Esophagus muscularis mucosa (tissue), 4 donors: ENCODE results near the gene WIPF3. TPM values are rescaled to one million over a fixed set of nuclear protein-coding genes. Genes with fewer than 3 reads are reported as not detected.
A peak's percentile ranks its signal among the peaks of the same experiment; 100 is the strongest.

Source experiments
- DNase-seq: peaks from one replicate; pipeline ENCODE4 v3.0.0-alpha.2; 2017; ENCODE audit errors: extremely low spot score
- H3K27ac ChIP-seq, 4 donors: fragments of 200-600 bp; sonication (generic); replicated peaks in 1 of 4; 1 replicate in 3 of 4; 2 replicates in 1 of 4; pipeline ENCODE4 v1.5.1; 2016 to 2019; ENCODE audit warnings: mild to moderate bottlenecking in 1 of 4
- H3K27me3 ChIP-seq, 4 donors: fragments of 200-600 bp; sonication (generic); one replicate each; pipeline versions ENCODE4 v1.5.1 to v1.6.0; 2016 to 2019
- H3K36me3 ChIP-seq, 4 donors: fragments of 200-600 bp; sonication (generic); one replicate each; pipeline ENCODE4 v1.5.1; 2016 to 2019
- H3K4me1 ChIP-seq, 4 donors: fragments of 200-600 bp; sonication (generic); one replicate each; pipeline ENCODE4 v1.5.1; 2016 to 2019
- H3K4me3 ChIP-seq, 4 donors: fragments of 200-600 bp; sonication (generic); 1 replicate in 2 of 4; 2 replicates in 2 of 4; pipeline ENCODE4 v1.5.1; 2016 to 2019; ENCODE audit warnings: mild to moderate bottlenecking in 4 of 4, moderate library complexity in 1 of 4
- H3K9me3 ChIP-seq, 4 donors: fragments of 200-600 bp; sonication (generic); 1 replicate in 3 of 4; 2 replicates in 1 of 4; pipeline ENCODE4 v1.5.1; 2016 to 2019
- CTCF ChIP-seq, 3 experiments: fragments of 200-600 bp in 2 of 3; fragments of 450-650 bp in 1 of 3; sonication (generic) in 2 of 3; IDR thresholded peaks; one replicate each; pipeline ENCODE4 v1.5.1; 2017 to 2019; ENCODE audit warnings: antibody characterized with exemption in 3 of 3, mild to moderate bottlenecking in 2 of 3, moderate library complexity in 1 of 3
- EP300 ChIP-seq: sonication (generic); formaldehyde crosslinking; IDR thresholded peaks from one replicate; pipeline ENCODE4 v1.6.1; 2017; ENCODE audit warnings: antibody characterized with exemption
- POLR2A ChIP-seq: fragments of 450-650 bp; IDR thresholded peaks from one replicate; pipeline ENCODE4 v1.6.1; 2017; ENCODE audit warnings: antibody characterized with exemption, moderate library complexity, mild to moderate bottlenecking, low read depth
- POLR2AphosphoS5 ChIP-seq, 2 donors: sonication (generic); formaldehyde crosslinking; IDR thresholded peaks; one replicate each; pipeline ENCODE4 v1.6.1; 2017; ENCODE audit warnings: antibody characterized with exemption in 2 of 2
- WGBS: methylation state at CpG from one replicate; pipeline ENCODE4 v1.1.5; 2018; 5-methylcytosine and 5-hydroxymethylcytosine counted together
- intact Hi-C: fragments of 100-400 bp; cut with DNase I; formaldehyde crosslinking; loops from one replicate; pipeline ENCODE4 v1.15.1; 2023
- total RNA-seq, 4 donors: library from RNA; depleted of rRNA; stranded (reverse); fragments of >200 nt; gene quantifications; one replicate each; pipeline versions ENCODE4 v1.1.0 to v1.2.1, GENCODE V29; 2016

WIPF3 gene
- total RNA-seq, 4 donors from 2014 or later = 3.3 to 10.4 (median 6.2) TPM

- Histone ChIP-seq H3K4me3 (no peak overlapping the region), H3K9me3 (no peaks in the 10 kb centered on the region), H3K36me3 (peaks cover 5 to 20% (median 9%) of the 10 kb centered on the region in 4 donors), H3K27ac (no peak overlapping the region), H3K4me1 (peaks cover 4 to 16% (median 14%) of the 10 kb centered on the region in 4 donors), H3K27me3 (no peaks in the 10 kb centered on the region)
- peak; percentile 72 for DNase-seq
- intact Hi-C loops = no loop called here
- WGBS = 83% methylated on average over 2 of the region's 4 CpGs
- TF ChIP-seq POLR2AphosphoS5 (IDR thresholded peaks at IDR 0.05) (no peak), CTCF (IDR thresholded peaks at IDR 0.05) (no peak), EP300 (no peak)
These were observed 111.3 kb downstream of the WIPF3 start for GRCh38 chr7:29917641-29918040.

- WGBS = 90% methylated on average over 4 of the region's 4 CpGs
- Histone ChIP-seq H3K4me1 (peaks cover 4 to 16% (median 14%) of the 10 kb centered on the region in 4 donors), H3K36me3 (peaks cover 6 to 32% (median 15%) of the 10 kb centered on the region in 4 donors), H3K27ac (no peak overlapping the region), H3K4me3 (no peak overlapping the region), H3K27me3 (no peaks in the 10 kb centered on the region), H3K9me3 (no peaks in the 10 kb centered on the region)
- intact Hi-C loops = no loop called here
- no peak for TF ChIP-seq EP300
- no peak for TF ChIP-seq POLR2A
- no peak for TF ChIP-seq CTCF (IDR thresholded peaks at IDR 0.05)
- no peak for TF ChIP-seq POLR2AphosphoS5 (IDR thresholded peaks at IDR 0.05)
- DNase-seq = no peak
These were observed 112.5 kb downstream of the WIPF3 start for GRCh38 chr7:29918850-29919249.

GRCh38 chr7:29919790-29920189 lies 113.5 kb downstream of the WIPF3 start:
- Histone ChIP-seq H3K36me3 (peaks cover 6 to 41% (median 20%) of the 10 kb centered on the region in 4 donors), H3K27me3 (no peaks in the 10 kb centered on the region), H3K9me3 (no peaks in the 10 kb centered on the region), H3K4me3 (no peak overlapping the region), H3K27ac (no peak overlapping the region), H3K4me1 (peaks cover 4 to 16% (median 14%) of the 10 kb centered on the region in 4 donors)
- 90% methylated on average over 5 of the region's 5 CpGs for WGBS
- no peak for TF ChIP-seq POLR2AphosphoS5 (IDR thresholded peaks at IDR 0.05)
- no peak for TF ChIP-seq EP300
- no peak for TF ChIP-seq POLR2A
- no peak for TF ChIP-seq CTCF (IDR thresholded peaks at IDR 0.05)
- intact Hi-C loops = loop anchor here (2.0 to 5.0 kb wide), 2 partner anchors 171 to 282 kb away; no protein-coding TSS in a partner anchor
- peak; percentile 8 for DNase-seq

- no peak for TF ChIP-seq CTCF (IDR thresholded peaks at IDR 0.05)
- TF ChIP-seq EP300 = no peak
- 75% methylated on average over 5 of the region's 5 CpGs for WGBS
- intact Hi-C loops = loop anchor here (2.0 to 5.0 kb wide), 2 partner anchors 172 to 283 kb away; no protein-coding TSS in a partner anchor
- Histone ChIP-seq H3K4me1 (peaks cover 2 to 13% (median 9%) of the 10 kb centered on the region in 4 donors), H3K27ac (no peak overlapping the region), H3K4me3 (no peak overlapping the region), H3K27me3 (no peaks in the 10 kb centered on the region), H3K9me3 (no peaks in the 10 kb centered on the region), H3K36me3 (peaks cover 6 to 48% (median 21%) of the 10 kb centered on the region in 4 donors)
- no peak for DNase-seq
These were observed 114.2 kb downstream of the WIPF3 start for GRCh38 chr7:29920491-29920890.
